PC-3 (cell line): Measurements from ENCODE around the gene PRRT1B.

Source experiments
- CTCF ChIP-seq: fragments of 300-600 bp; sonication (generic); conservative IDR thresholded peaks from 2 replicates; pipeline ENCODE4 v1.5.1; 2017; ENCODE audit warnings: antibody characterized with exemption, low read depth, mild to moderate bottlenecking, low read length
- EZH2 ChIP-seq: fragments of 300-600 bp; sonication (generic); IDR thresholded peaks from one replicate; pipeline ENCODE4 v1.6.1; 2017; ENCODE audit warnings: antibody characterized with exemption, mild to moderate bottlenecking, low read length; ENCODE audit not compliant: unreplicated experiment
- EZH2phosphoT487 ChIP-seq: fragments of 300-600 bp; sonication (generic); IDR thresholded peaks from 2 replicates; pipeline ENCODE4 v1.6.1; 2018; ENCODE audit warnings: mild to moderate bottlenecking, antibody characterized with exemption, low read length, borderline replicate concordance

DNA sequence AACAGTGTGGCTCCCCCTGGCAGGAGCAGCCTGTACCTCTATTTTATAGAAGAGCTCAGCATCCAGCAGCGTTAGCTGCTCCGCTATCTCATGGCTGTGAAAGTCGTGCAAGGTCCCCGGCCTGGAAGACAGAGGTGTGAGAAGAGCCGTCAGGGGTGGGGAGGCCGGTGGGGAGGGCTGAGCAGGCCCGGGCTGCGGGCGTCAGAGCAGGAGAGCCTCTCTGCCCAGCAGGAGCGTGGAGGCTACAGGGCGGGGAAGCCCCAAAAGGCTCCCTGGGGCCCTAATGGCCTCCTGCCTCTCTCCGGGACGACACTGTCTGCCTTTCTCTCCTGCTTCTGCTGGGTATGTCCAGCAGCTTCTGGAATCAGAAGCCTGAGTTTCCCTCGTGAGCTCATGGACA, 42.6 kb downstream of the PRRT1B start:
- TF ChIP-seq EZH2, result no peak
- TF ChIP-seq CTCF, result no peak
- TF ChIP-seq EZH2phosphoT487, result no peak
